Thyroid gland (tissue), 4 donors: ENCODE results near the gene FGF18. TPM values are rescaled to one million over a fixed set of nuclear protein-coding genes. Genes with fewer than 3 reads are reported as not detected.
A peak's percentile ranks its signal among the peaks of the same experiment; 100 is the strongest.

Experiments used
- DNase-seq, 2 donors: peaks; one replicate each; pipeline ENCODE4 v3.0.0-alpha.2; 2019
- H3K27ac ChIP-seq, 3 donors: fragments of 200-600 bp; sonication (generic); 1 replicate in 2 of 3; 2 replicates in 1 of 3; pipeline ENCODE4 v1.5.1; 2016 to 2019; ENCODE audit warnings: mild to moderate bottlenecking in 1 of 3, moderate library complexity in 1 of 3
- H3K27me3 ChIP-seq: fragments of 200-600 bp; sonication (generic); one replicate; pipeline ENCODE4 v1.5.1; 2019
- H3K36me3 ChIP-seq, 2 donors: fragments of 200-600 bp; sonication (generic); one replicate each; pipeline ENCODE4 v1.5.1; 2016 to 2019
- H3K4me1 ChIP-seq, 2 donors: fragments of 200-600 bp; sonication (generic); one replicate each; pipeline ENCODE4 v1.5.1; 2017 to 2019
- H3K4me3 ChIP-seq, 3 donors: fragments of 200-600 bp; sonication (generic); replicated peaks in 1 of 3; 1 replicate in 2 of 3; 2 replicates in 1 of 3; pipeline ENCODE4 v1.5.1; 2016; ENCODE audit warnings: mild to moderate bottlenecking in 1 of 3
- H3K9me3 ChIP-seq: fragments of 200-600 bp; sonication (generic); one replicate; pipeline ENCODE4 v1.5.1; 2017
- CTCF ChIP-seq, 6 experiments: fragments of 200-600 bp in 3 of 6; fragments of 450-650 bp in 3 of 6; sonication (generic) in 3 of 6; IDR thresholded peaks; one replicate each; pipeline ENCODE4 v1.5.1; 2016 to 2019; ENCODE audit warnings: antibody characterized with exemption in 6 of 6, mild to moderate bottlenecking in 2 of 6, inconsistent platforms in 1 of 6, moderate library complexity in 1 of 6
- POLR2A ChIP-seq, 2 donors: fragments of 450-650 bp; IDR thresholded peaks; one replicate each; pipeline ENCODE4 v1.6.1; 2017; ENCODE audit warnings: antibody characterized with exemption in 2 of 2, mild to moderate bottlenecking in 2 of 2, moderate library complexity in 1 of 2
- WGBS, 2 donors: methylation state at CpG; one replicate each; pipeline ENCODE4 v1.1.5; 2017; 5-methylcytosine and 5-hydroxymethylcytosine counted together
- intact Hi-C: fragments of 100-400 bp; cut with DNase I; formaldehyde crosslinking; loops from one replicate; pipeline ENCODE4 v1.15.1; 2023
- total RNA-seq, 4 donors: library from RNA; depleted of rRNA; stranded (reverse); fragments of >200 nt; gene quantifications; one replicate each; pipeline ENCODE4 v1.2.3, GENCODE V29; 2016

The FGF18 gene
- total RNA-seq, 4 donors from 2014 or later = 0.67 to 1.4 (median 1.0) TPM; not detected in 1

DNA sequence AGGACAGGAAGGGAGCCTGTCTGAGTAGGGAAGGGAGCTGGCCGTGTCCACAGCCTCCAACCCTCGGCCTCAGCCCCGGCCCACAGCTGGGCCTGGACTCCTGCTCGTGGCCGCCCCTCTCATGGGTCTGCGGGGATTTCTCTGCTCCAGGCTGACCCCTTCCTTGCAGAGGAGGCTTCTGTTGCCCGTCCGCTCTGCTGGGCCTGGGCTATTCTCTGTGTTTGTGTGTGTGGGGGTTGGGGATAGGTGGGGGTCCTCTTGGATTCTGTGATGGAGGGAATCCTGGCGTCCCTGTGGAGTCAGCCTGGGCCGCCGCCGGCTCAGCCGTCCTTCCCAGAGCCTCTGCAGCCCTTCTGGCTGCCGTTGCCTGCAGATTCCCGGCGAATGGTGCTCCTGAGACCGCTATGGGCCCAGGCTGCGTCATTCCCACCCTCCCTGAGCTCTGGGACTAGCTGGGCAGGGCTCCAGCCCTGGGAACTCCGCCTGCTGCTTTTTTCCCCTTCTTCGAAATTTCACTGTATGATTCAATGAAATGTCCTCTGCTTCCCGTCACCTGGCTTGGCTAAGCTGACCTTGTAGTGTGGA is 64.2 kb downstream of the FGF18 start:
- no peak overlapping the region for H3K4me3 ChIP-seq
- no peak overlapping the region for H3K27ac ChIP-seq
- H3K4me1 ChIP-seq = no peaks in the 10 kb centered on the region
- intact Hi-C loops = no loop called here
- no peak for TF ChIP-seq CTCF (IDR thresholded peaks at IDR 0.05)
- TF ChIP-seq POLR2A (IDR thresholded peaks at IDR 0.05) = no peak
- no peaks in the 10 kb centered on the region for H3K36me3 ChIP-seq
- 79 to 83% methylated on average over 10 to 16 of the region's 21 CpGs for WGBS, 2 donors
- H3K27me3 ChIP-seq = no peaks in the 10 kb centered on the region
- peak; percentile 23 to 25 for DNase-seq
- no peaks in the 10 kb centered on the region for H3K9me3 ChIP-seq

DNA sequence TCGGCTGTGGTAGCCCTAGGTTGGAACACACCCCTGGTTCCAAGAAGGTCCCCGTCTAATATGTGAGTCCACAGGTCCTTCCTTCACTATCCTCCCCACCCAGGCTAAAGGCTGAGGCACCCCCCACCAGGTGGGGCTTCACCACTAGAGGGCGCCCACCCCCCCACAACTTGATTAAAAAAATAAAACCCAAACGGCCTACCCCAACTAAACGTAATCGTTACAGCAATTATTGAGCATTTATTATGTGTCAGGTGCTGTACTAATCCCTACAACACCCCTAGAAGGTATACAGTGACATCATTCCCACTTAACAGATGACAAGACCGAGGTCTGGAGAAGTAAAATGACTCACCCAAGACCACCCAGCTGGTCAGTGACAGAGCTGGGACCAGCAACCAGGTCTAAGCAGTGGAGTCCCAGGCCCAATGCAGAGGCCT is 65.0 kb downstream of the FGF18 start:
- Histone ChIP-seq H3K4me1 (no peaks in the 10 kb centered on the region), H3K9me3 (no peaks in the 10 kb centered on the region), H3K4me3 (no peak overlapping the region), H3K36me3 (no peaks in the 10 kb centered on the region), H3K27me3 (no peaks in the 10 kb centered on the region), H3K27ac (no peak overlapping the region)
- TF ChIP-seq POLR2A (IDR thresholded peaks at IDR 0.05) = no peak
- TF ChIP-seq CTCF (IDR thresholded peaks at IDR 0.05) = peak in 4 of 6 experiments; percentile 31 to 57 (median 40)
- DNase-seq = no peak
- intact Hi-C loops = no loop called here
- WGBS, 2 donors = 45% methylated on average over 6 to 7 of the region's 7 CpGs

DNA sequence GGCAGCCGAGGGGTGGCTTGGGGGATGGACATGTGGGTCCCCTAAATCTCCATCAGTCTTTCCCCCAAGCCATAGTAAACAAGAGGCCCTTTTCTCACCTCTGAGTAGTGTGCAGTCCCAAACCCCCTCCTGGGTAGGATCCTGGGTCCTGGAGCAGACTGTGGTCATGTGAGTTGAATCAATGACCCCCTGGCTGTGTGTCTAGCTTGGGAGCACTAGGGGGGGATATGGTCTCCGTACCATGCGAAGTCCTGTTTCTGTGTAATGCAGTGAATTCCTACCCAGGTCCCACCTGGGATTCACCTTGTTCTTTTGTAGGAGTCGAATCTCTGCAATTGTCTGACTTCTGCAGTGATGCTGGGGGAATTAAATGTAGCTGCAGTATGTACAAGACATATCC is 66.2 kb downstream of the FGF18 start:
- TF ChIP-seq POLR2A (IDR thresholded peaks at IDR 0.05) = no peak
- no peak for TF ChIP-seq CTCF (IDR thresholded peaks at IDR 0.05)
- H3K4me1 ChIP-seq = no peaks in the 10 kb centered on the region
- no peak overlapping the region for H3K27ac ChIP-seq
- no peaks in the 10 kb centered on the region for H3K36me3 ChIP-seq
- DNase-seq = no peak
- H3K9me3 ChIP-seq = no peaks in the 10 kb centered on the region
- no peaks in the 10 kb centered on the region for H3K27me3 ChIP-seq
- no peak overlapping the region for H3K4me3 ChIP-seq
- WGBS, 2 donors = 88 to 90% methylated on average over 3 to 4 of the region's 4 CpGs
- intact Hi-C loops = no loop called here

- Histone ChIP-seq H3K9me3 (no peaks in the 10 kb centered on the region), H3K36me3 (no peaks in the 10 kb centered on the region), H3K4me3 (no peak overlapping the region), H3K27me3 (no peaks in the 10 kb centered on the region), H3K27ac (no peak overlapping the region), H3K4me1 (no peaks in the 10 kb centered on the region)
- intact Hi-C loops = no loop called here
- DNase-seq = peak; percentile 41 to 56
- WGBS, 2 donors = 43 to 52% methylated on average over 3 to 4 of the region's 4 CpGs
- TF ChIP-seq CTCF (IDR thresholded peaks at IDR 0.05) = no peak
Measured at GRCh38 chr5:171486613-171487012, 67.2 kb downstream of the FGF18 start.

DNA sequence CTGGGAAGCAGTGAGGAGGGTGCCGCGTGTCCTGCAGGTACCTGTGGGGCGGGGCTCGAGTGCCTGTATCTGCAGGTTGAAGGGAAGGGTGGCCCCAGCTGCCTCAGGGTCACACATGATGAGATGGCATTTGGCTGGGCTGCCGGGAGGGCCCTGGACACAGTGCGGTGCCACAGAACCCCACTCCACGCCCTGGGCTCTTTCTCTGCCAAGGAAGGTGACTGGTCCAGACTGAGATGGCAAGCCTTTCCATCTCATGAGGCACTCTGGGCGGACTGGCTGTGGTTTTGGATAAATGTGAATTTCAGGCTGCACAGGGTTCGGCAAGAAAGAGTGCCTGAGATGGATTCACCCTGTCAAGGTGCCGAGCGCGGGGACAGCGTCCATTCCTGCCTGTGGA is 69.4 kb downstream of the FGF18 start:
- Histone ChIP-seq H3K4me3 (no peak overlapping the region), H3K27ac (no peak overlapping the region), H3K9me3 (no peaks in the 10 kb centered on the region), H3K36me3 (no peaks in the 10 kb centered on the region), H3K4me1 (peaks cover 0 to 4% of the 10 kb centered on the region in 2 donors), H3K27me3 (no peaks in the 10 kb centered on the region)
- intact Hi-C loops = no loop called here
- TF ChIP-seq POLR2A (IDR thresholded peaks at IDR 0.05) = no peak
- no peak for TF ChIP-seq CTCF (IDR thresholded peaks at IDR 0.05)
- WGBS, 2 donors = 89 to 93% methylated on average over 10 to 11 of the region's 13 CpGs
- no peak for DNase-seq
